Activated naive CD8-positive, alpha-beta T cell treated with anti-CD3 and anti-CD28 coated beads, Interleukin-2, amount 50 U/mL, for 16 hours (primary cell): Measurements from ENCODE around the gene FBXL16.
"Not testable (repeated sequence)": the region's sequence is repeated elsewhere in the genome, so short reads cannot be mapped to it uniquely, and the experiment has no call there.

Source experiments
- DNase-seq: peaks from one replicate; pipeline ENCODE4 v3.0.0-alpha.2; 2020; ENCODE audit warnings: low read depth, low spot score

Gene FBXL16

GRCh38 chr16:705431-706188, at the start of gene FBXL16:
Gene FBXL16 (minus strand): TSS chr16:705801. CDS start chr16:697405, 8,396 bp downstream.
- DNase-seq, result no peak

GRCh38 chr16:754656-755055, 49.1 kb upstream of the FBXL16 start:
- no peak for DNase-seq

GRCh38 chr16:754121-754607, 48.6 kb upstream of the FBXL16 start:
- not testable (repeated sequence) for DNase-seq

- DNase-seq, result no peak
Observed at GRCh38 chr16:752007-752312, 46.4 kb upstream of the FBXL16 start.

GRCh38 chr16:751152-752006, 45.8 kb upstream of the FBXL16 start:
- DNase-seq, result no peak

- no peak for DNase-seq
Observed at GRCh38 chr16:750485-750884, 44.9 kb upstream of the FBXL16 start.

GRCh38 chr16:749010-749409, 43.4 kb upstream of the FBXL16 start:
- no peak for DNase-seq

GRCh38 chr16:747978-748746, 42.6 kb upstream of the FBXL16 start:
- DNase-seq, result no peak

GRCh38 chr16:746637-747036, 41.0 kb upstream of the FBXL16 start:
- no peak for DNase-seq

GRCh38 chr16:745739-746138, 40.1 kb upstream of the FBXL16 start:
- DNase-seq, result no peak

GRCh38 chr16:743794-744500, 38.3 kb upstream of the FBXL16 start:
- no peak for DNase-seq

GRCh38 chr16:742894-743293, 37.3 kb upstream of the FBXL16 start:
- not testable (repeated sequence) for DNase-seq

GRCh38 chr16:741986-742629, 36.5 kb upstream of the FBXL16 start:
- no peak for DNase-seq

GRCh38 chr16:740764-741505, 35.3 kb upstream of the FBXL16 start, which contains the start of gene CIAO3:
Gene CIAO3 (minus strand): TSS chr16:740997. CDS start chr16:740985, 12 bp downstream.
- peak; percentile 76 for DNase-seq

GRCh38 chr16:740459-740763, 34.8 kb upstream of the FBXL16 start:
- DNase-seq, result no peak

GRCh38 chr16:739560-740458, 34.2 kb upstream of the FBXL16 start:
- DNase-seq, result no peak

- no peak for DNase-seq
Observed at GRCh38 chr16:736936-737481, 31.4 kb upstream of the FBXL16 start.

- no peak for DNase-seq
Observed at GRCh38 chr16:735982-736453, 30.4 kb upstream of the FBXL16 start.
